Measurements from ENCODE around the gene BAAT.

- no peak for TF ChIP-seq POLR2AphosphoS5 (IDR thresholded peaks at IDR 0.05; ENCODE audit: low read depth, low read length)
- no peak for TF ChIP-seq CTCF (IDR thresholded peaks at IDR 0.05)
Observed at GRCh38 chr9:101366038-101366756, 18.6 kb downstream of the BAAT start.
